Breast epithelium (tissue), 3 donors: ENCODE results near the gene PIGT.

Experiments used
- POLR2A ChIP-seq: fragments of 450-650 bp; IDR thresholded peaks from one replicate; pipeline ENCODE4 v1.6.1; 2016; ENCODE audit warnings: antibody characterized with exemption, mild to moderate bottlenecking, moderate library complexity
- POLR2AphosphoS5 ChIP-seq, 3 donors: sonication (generic); formaldehyde crosslinking; IDR thresholded peaks; one replicate each; pipeline ENCODE4 v1.6.1; 2017; ENCODE audit warnings: antibody characterized with exemption in 3 of 3
- TF ChIP-seq, protein P1 (sequence below), 3 donors: fragments of 450-650 bp; IDR thresholded peaks; one replicate each; pipeline ENCODE4 v1.5.1; 2016 to 2017; ENCODE audit warnings: antibody characterized with exemption in 3 of 3, mild to moderate bottlenecking in 3 of 3, moderate library complexity in 3 of 3

DNA sequence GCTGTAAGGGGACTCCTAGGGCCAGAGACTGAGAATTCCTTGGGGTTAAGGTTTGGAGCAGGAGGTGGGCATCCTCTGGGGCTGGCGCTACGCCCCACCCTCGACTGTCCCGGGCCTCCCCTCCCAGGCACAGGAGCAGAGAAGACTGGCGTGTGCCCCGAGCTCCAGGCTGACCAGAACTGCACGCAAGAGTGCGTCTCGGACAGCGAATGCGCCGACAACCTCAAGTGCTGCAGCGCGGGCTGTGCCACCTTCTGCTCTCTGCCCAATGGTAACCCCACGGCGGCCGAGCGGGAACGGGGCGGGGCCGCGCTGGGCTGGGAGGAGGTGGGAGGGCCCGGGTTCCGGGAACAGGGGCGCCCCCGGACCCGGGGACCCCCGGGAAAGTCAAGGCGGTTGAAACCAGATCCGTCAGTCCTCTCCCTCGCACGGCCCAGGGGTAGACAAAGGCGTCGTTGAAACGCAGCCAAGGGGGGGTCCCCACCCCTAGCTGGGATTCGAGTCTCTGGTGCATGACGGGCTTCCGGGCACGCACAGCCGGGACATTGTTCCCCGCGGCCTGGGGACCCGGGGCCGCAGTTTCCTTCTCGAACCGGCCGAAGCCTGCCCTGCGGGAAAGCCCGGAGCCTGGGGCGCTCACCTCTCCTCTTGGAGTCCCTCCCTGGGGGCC is 54.5 kb downstream of the PIGT start:
- TF ChIP-seq, protein P1, sequence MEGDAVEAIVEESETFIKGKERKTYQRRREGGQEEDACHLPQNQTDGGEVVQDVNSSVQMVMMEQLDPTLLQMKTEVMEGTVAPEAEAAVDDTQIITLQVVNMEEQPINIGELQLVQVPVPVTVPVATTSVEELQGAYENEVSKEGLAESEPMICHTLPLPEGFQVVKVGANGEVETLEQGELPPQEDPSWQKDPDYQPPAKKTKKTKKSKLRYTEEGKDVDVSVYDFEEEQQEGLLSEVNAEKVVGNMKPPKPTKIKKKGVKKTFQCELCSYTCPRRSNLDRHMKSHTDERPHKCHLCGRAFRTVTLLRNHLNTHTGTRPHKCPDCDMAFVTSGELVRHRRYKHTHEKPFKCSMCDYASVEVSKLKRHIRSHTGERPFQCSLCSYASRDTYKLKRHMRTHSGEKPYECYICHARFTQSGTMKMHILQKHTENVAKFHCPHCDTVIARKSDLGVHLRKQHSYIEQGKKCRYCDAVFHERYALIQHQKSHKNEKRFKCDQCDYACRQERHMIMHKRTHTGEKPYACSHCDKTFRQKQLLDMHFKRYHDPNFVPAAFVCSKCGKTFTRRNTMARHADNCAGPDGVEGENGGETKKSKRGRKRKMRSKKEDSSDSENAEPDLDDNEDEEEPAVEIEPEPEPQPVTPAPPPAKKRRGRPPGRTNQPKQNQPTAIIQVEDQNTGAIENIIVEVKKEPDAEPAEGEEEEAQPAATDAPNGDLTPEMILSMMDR (IDR thresholded peaks at IDR 0.05) = no peak
- TF ChIP-seq POLR2A (peak; percentile 39), POLR2AphosphoS5 (IDR thresholded peaks at IDR 0.05) (peak in 1 of 3 donors; percentile 42)
